Endothelial cell (in vitro differentiated cells): ENCODE measurements around the gene KCNMA1. TPM values are rescaled to one million over a fixed set of nuclear protein-coding genes. Genes with fewer than 3 reads are reported as not detected.

ENCODE experiments used
- DNase-seq: peaks from one replicate; pipeline ENCODE4 v3.0.0; 2021; ENCODE audit warnings: low spot score
- H3K27ac Mint-ChIP-seq: one replicate; pipeline ENCODE4 v1.8.0; 2021; ENCODE audit warnings: mixed read lengths, inconsistent platforms; ENCODE audit not compliant: unreplicated experiment
- H3K27me3 Mint-ChIP-seq: one replicate; pipeline ENCODE4 v1.8.0; 2021; ENCODE audit warnings: mild to moderate bottlenecking, moderate library complexity, mixed read lengths, inconsistent platforms; ENCODE audit not compliant: unreplicated experiment
- H3K36me3 Mint-ChIP-seq: one replicate; pipeline ENCODE4 v1.8.0; 2021; ENCODE audit warnings: mild to moderate bottlenecking, low read depth, mixed read lengths, inconsistent platforms; ENCODE audit not compliant: unreplicated experiment
- H3K4me1 Mint-ChIP-seq: one replicate; pipeline ENCODE4 v1.8.0; 2021; ENCODE audit warnings: mild to moderate bottlenecking, mixed read lengths, inconsistent platforms; ENCODE audit not compliant: unreplicated experiment
- H3K4me3 Mint-ChIP-seq: one replicate; pipeline ENCODE4 v1.8.0; 2021; ENCODE audit warnings: mild to moderate bottlenecking, mixed read lengths, inconsistent platforms; ENCODE audit not compliant: unreplicated experiment
- H3K9me3 Mint-ChIP-seq: one replicate; pipeline ENCODE4 v1.8.0; 2021; ENCODE audit warnings: mixed read lengths, inconsistent platforms; ENCODE audit not compliant: unreplicated experiment
- total RNA-seq: library from RNA; stranded (reverse); fragmentation: NEBNext Ultra II Directional; extraction: Animal tissue kit (Norgen Biotek cat#: 25700); gene quantifications from one replicate; pipeline ENCODE4 v1.2.1, GENCODE V29; 2021; ENCODE audit not compliant: unreplicated experiment
- TF ChIP-seq, protein P1 (sequence below): fragments of 200-600 bp; sonication (generic); IDR thresholded peaks from one replicate; pipeline ENCODE4 v1.5.0; 2021; ENCODE audit warnings: antibody characterized with exemption; ENCODE audit not compliant: unreplicated experiment

The KCNMA1 gene
- total RNA-seq, 1 donor from 2014 or later, result 5.1 TPM

DNA sequence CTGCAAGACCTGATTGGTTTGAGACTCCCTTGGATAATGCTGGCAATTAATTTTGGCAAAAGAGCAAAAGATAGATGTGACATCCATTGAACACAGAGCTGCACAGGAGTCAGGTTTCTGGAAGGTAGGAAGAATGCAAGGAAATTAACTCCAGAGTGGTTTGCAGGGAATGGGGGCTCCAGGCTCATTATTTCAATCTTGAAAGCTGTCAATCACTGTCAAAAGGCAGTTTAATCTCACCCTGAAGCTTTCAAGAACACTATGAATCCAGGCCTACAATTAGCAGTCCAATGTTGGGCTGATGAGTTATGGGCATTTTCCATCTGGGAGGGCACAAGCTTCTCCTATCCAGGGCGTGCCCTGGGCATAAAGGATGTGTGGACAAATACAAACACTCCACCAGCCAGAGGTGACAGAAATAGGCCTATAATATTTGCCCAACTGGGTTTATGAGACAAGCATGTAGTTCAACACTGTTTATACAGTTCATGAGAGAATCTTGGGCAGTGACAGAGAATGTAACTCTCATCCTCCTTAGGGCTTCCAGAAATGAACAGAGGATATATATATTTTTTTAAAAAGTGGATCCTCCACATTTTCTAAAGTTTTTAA is 80.5 kb downstream of the KCNMA1 start:
- DNase-seq, result no peak
- H3K4me3 Mint-ChIP-seq, result no peak overlapping the region
- TF ChIP-seq, protein P1, sequence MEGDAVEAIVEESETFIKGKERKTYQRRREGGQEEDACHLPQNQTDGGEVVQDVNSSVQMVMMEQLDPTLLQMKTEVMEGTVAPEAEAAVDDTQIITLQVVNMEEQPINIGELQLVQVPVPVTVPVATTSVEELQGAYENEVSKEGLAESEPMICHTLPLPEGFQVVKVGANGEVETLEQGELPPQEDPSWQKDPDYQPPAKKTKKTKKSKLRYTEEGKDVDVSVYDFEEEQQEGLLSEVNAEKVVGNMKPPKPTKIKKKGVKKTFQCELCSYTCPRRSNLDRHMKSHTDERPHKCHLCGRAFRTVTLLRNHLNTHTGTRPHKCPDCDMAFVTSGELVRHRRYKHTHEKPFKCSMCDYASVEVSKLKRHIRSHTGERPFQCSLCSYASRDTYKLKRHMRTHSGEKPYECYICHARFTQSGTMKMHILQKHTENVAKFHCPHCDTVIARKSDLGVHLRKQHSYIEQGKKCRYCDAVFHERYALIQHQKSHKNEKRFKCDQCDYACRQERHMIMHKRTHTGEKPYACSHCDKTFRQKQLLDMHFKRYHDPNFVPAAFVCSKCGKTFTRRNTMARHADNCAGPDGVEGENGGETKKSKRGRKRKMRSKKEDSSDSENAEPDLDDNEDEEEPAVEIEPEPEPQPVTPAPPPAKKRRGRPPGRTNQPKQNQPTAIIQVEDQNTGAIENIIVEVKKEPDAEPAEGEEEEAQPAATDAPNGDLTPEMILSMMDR, result no peak
- no peak overlapping the region for H3K27ac Mint-ChIP-seq
- no peaks in the 10 kb centered on the region for H3K9me3 Mint-ChIP-seq
- H3K36me3 Mint-ChIP-seq, result no peaks in the 10 kb centered on the region
- peaks cover 2% of the 10 kb centered on the region for H3K27me3 Mint-ChIP-seq
- peaks cover 4% of the 10 kb centered on the region for H3K4me1 Mint-ChIP-seq

DNA sequence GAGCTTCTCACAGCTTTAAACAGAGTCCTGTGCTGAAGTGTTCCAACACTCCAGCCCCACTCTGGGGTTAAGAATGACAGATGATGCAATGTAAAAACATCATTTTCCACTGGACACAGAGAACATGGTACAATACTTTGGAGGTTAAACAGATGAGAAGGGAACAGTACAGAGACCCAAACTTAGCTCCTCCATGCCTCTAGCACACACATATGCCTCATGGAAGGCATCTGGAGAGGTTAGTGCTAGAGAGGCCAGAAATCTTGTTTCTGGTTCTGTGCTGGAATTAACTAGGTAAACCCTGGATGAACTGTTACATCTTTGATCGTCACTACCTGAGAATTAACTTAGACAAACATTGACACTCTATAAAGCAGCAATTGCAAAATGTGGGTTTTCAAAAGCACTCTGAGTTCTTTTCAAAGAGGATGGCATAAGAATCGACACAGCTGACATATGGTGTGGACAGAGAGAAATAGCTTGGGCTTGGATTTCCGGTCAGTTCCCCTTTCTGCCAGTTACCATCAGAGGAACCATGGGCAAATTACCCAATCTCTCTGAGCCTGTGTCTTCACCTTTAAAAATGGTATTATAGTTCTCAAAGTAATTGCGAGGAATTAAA is 81.9 kb downstream of the KCNMA1 start:
- DNase-seq, result no peak
- TF ChIP-seq, protein P1, result no peak
- Mint-ChIP-seq H3K27ac (no peak overlapping the region), H3K27me3 (peaks cover 2% of the 10 kb centered on the region), H3K36me3 (no peaks in the 10 kb centered on the region), H3K4me1 (peaks cover 9% of the 10 kb centered on the region), H3K9me3 (no peaks in the 10 kb centered on the region), H3K4me3 (no peak overlapping the region)

DNA sequence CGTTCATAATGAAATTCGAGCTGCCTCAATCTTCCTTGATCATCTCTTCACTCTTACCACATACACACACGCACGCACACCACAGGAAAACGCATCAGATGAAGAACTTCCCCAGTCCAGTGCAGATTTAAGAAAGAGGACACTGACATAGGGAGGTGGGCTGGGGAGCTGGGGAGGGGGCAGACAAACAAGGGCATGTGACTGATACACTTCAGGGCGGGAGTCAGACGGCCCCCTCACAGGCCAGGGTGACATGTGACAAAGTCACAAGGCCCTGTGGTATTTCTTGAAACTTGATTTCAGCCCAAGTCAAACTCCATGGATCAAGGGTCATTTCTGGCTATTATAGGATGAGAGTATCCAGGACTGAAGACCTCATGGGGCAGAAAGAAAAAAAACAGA is 82.6 kb downstream of the KCNMA1 start:
- TF ChIP-seq, protein P1, result no peak
- peaks cover 2% of the 10 kb centered on the region for H3K27me3 Mint-ChIP-seq
- no peaks in the 10 kb centered on the region for H3K36me3 Mint-ChIP-seq
- H3K27ac Mint-ChIP-seq, result no peak overlapping the region
- no peak for DNase-seq
- H3K9me3 Mint-ChIP-seq, result no peaks in the 10 kb centered on the region
- no peak overlapping the region for H3K4me3 Mint-ChIP-seq
- H3K4me1 Mint-ChIP-seq, result peaks cover 16% of the 10 kb centered on the region

DNA sequence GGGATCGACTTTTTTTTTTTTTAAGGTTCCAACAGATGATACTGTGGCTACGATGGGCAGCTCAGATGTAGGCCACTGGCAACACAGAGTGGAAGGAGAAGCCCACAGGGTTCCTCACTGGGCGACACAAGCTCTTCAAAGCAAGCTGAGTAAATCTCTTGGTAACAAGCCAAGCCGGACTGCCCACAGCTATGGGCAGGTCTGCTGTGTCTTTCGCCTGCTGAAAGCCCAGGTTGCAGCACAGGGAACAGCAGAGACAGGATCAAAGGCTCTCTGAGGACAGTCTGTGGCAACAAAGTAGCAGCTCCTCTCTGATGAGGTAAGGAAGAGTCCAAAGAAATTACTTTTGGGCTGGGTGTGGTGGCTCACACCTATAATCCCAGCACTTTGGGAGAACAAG is 83.6 kb downstream of the KCNMA1 start:
- DNase-seq, result no peak
- no peaks in the 10 kb centered on the region for H3K36me3 Mint-ChIP-seq
- peaks cover 4% of the 10 kb centered on the region for H3K27me3 Mint-ChIP-seq
- TF ChIP-seq, protein P1, result no peak
- H3K4me1 Mint-ChIP-seq, result peaks cover 26% of the 10 kb centered on the region
- no peak overlapping the region for H3K27ac Mint-ChIP-seq
- H3K4me3 Mint-ChIP-seq, result no peak overlapping the region
- no peaks in the 10 kb centered on the region for H3K9me3 Mint-ChIP-seq

DNA sequence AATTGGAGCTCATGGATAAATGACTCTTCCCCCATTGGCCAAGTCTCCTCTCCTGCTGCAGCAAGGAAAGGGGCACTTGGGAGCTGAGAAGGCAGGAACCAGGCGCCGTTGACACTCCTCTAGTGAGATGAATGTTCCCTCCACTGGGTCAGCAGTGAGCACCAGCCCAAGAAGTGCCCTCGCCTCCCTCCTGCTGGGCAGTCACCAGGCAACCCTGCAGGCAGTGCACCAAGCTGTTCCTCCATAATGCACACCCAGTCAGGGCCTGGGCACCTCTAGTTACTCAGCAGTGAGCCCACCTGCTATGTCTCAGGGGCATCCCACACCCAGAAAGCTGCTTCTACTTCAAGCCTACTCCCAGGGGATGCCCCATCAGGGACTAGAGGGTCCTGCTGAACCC is 84.3 kb downstream of the KCNMA1 start:
- peaks cover 8% of the 10 kb centered on the region for H3K27me3 Mint-ChIP-seq
- TF ChIP-seq, protein P1, result no peak
- no peak overlapping the region for H3K27ac Mint-ChIP-seq
- H3K4me1 Mint-ChIP-seq, result peaks cover 32% of the 10 kb centered on the region
- no peak for DNase-seq
- H3K9me3 Mint-ChIP-seq, result no peaks in the 10 kb centered on the region
- H3K4me3 Mint-ChIP-seq, result no peak overlapping the region
- no peaks in the 10 kb centered on the region for H3K36me3 Mint-ChIP-seq
